ENCODE measurements around the gene CCDC171.
"Not testable (repeated sequence)": the region's sequence is repeated elsewhere in the genome, so short reads cannot be mapped to it uniquely, and the experiment has no call there.

CCDC171 gene

DNA sequence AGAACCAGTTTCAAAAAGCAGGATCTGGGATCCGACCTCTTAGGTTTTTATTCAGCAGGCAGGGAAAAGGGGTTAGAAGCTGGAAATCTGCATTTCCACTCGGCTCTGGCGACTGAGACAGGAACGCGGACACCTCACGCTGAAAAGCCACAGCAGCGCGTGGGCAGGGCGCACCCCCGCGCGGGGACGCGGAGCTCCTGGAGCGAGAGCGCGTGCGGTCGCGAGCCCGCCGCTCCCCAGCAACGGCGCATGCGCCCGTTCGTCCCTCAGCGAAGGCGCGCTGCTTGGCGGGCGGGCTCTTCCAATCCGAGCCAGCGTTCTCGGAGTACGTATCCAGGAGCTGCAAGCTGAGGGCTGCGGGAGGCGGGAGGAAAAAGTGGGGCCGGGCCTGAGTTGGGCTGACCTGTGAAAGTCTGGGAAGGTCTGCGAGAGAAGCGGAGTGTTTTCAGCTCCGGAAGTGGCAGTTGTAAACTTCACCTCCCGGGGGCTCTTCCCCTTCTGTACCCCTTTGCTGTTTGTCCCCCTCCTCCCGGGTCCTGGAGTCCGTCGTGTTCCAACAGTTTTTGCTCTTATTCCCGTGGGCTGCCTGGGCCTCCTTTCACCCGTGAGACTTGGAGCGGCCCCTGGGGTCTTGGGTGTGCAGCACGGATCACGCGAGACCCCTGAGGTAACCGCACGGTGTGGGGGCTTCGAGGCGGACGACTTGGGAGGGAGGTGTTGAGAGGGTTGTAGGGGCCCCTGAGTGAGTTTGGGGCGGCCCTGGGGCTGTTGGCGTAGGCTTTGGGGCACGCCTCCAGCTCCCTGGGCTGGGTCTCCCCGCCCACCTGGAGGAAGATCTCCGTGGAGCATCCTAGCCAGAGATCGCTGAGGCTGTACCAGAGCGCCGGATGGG lies at the start of gene CCDC171:
TSS of gene CCDC171 (plus strand) at position 408 of the 892 bp plus-strand sequence. CDS start 11,046 bp downstream, outside the sequence.
- DNase-seq: peak; percentile 85 to 96 (median 95)

DNA sequence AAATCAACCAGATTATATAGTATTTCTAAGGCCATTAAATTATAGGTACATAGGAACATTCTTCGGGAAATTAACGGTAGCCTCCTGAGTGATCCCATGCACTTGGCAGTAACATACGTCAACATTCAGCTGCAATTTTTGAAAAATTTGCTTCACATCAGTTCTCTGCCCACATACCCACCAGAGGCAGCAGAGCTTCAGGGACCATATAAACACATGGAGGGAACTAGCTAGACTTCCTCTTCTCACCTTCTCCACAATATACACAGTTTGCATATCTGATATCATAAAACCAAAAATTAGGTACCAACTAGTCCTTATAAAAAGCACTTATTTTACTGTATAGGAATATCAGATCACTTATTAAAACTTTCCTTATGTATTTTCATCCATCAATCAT lies 46.9 kb upstream of the CCDC171 start:
- DNase-seq: no peak

DNA sequence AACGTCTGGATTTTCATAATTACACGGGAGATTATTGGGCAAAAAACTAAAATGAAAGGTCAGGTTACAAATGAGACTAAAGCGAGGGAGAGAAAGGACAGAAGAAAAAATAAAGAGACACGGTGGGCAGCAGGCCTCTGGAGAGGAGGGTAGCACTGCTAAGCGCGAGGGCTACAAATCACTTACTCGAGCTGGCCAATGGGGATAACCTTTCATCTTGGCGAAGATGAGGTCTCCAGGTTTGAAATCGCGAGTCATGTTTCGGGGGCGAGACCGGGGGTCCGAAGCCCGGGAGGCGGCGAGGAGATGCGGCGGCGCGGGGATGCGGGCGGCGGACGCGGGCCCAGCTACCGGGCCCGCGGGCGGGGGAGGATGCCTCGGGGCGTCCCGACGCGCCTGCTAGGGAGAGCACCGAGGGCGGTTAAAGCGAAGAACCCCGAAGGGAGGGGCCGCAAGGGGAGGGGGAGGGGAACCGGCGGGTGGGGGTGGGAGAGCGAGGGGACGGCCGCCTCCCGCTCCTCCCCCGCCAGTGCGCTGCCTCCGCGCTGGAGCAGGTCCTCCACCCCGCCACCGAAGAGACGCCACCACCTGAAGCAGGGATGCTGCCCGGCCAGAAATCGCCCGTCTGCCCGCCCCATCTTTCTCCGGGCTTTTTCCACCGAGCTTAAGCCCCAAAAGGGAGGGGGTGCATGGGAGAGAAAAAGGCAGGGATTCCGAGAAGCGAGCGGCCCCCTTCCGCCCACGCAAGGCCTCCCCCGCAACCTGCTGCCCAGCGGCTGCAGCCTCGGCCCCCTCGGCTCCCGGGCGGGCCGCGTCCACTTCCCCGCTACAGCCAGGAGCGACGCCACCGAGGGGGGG lies 42.7 kb upstream of the CCDC171 start:
- DNase-seq: peak; percentile 31 to 77 (median 71)

- DNase-seq: peak; percentile 90 to 95 (median 93)
Observed at GRCh38 chr9:15510789-15511575, 41.9 kb upstream of the CCDC171 start, which contains the start of gene PSIP1. PSIP1 (minus strand) TSS chr9:15510970; CDS start chr9:15510188, 782 bp downstream.

DNA sequence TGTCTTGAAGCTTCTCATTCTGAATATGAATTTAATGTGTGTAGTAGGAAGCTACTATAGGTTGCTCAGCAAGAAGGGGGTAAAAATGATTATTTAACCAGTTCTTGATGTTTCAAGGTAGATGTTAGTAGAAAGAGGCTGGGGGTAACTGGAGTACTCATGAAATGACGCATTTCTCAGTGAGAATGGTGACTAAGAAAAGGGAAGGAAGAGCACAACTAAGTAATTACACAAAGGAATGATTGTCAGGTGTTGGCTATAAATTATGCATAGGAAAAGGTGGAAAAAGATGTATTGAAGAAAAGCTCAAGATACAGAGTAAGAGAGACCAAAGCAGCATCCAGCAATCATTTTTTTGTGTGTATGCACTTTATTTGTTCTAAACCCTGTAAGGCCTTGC lies 40.6 kb upstream of the CCDC171 start:
- DNase-seq: peak in 2 of 3 experiments; percentile 22 to 59

GRCh38 chr9:15512889-15513288 lies 40.0 kb upstream of the CCDC171 start:
- DNase-seq: peak in 2 of 3 experiments; percentile 35 to 68

GRCh38 chr9:15513335-15513734 lies 39.5 kb upstream of the CCDC171 start:
- DNase-seq: peak in 2 of 3 experiments; percentile 35 to 57

- DNase-seq: no peak
Observed at GRCh38 chr9:15519831-15520230, 33.0 kb upstream of the CCDC171 start.

DNA sequence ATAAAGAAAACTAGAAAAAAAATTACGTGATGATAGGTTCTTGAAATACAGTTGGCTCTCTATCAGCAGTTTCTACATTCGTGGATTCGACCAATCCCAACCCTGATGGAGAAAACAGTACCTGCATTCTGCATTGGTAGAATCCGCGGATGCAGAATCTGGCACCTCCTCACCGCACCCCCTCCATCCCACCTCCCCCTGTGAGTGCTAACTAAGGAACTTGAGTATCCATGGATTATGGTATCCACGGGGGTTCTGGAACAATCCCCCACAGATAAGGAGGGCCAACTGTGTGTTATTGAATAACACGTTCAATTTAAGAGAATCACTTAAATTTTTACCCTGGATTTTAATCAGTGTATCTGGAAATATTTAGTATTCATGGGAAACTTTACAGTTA lies 31.6 kb upstream of the CCDC171 start:
- no peak for DNase-seq

GRCh38 chr9:15522130-15522755 lies 30.6 kb upstream of the CCDC171 start:
- no peak for DNase-seq

- DNase-seq: no peak
Observed at GRCh38 chr9:15524845-15525455, 27.9 kb upstream of the CCDC171 start.

GRCh38 chr9:15525958-15526357 lies 26.9 kb upstream of the CCDC171 start:
- no peak for DNase-seq

DNA sequence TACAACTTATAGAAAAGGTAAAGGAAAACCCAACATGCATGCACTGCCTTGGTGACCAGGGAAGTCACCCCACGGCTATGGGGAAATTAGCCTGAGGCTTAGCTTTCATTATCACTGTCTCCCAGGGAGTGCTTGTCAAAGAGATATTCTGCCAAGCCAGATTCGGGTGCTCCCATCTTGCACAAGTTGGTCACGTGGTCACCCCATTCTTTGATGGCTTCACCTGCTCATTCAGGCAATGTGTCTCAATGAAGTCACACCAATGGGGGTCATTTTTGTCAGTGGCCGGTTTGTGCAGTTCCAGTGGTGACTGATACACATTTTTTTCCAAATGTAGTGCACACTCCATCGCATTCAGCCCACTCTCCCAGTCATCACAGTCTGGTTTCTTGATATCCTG lies 25.8 kb upstream of the CCDC171 start:
- DNase-seq: not testable (repeated sequence)

DNA sequence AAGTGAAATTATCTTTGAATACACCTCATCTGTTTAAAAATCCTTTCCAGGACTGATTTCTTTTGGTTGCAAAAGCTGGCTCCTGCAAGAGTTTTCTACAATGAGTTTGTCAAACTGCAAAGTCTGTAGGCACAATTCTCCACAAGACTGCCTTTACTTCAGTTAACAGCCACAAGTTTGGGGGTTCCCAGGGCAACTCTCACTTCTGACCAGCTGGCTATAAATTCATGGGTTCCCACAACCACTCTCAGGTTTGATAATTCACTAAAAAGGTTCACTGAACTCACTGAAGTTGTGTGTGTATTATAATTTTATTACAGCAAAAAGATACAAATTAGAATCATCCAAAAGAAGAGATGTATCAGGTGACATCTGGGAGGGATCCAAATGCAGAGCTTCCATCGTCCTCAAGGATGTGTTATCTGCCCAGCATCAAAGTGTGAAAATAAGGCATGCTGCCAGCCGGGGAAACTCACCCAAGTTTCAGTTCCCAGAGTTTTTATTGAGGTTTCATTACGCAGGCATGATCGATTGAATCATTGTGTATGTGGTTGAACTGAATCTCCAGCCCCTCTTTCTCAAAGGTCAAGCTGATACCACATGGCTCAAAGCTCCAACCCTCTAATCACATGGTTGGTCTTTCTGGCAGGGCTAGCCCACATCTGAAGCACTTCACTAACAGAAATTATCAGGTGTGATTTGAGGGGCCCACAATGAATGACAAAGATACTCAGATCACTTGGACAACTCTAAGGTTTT lies 23.1 kb upstream of the CCDC171 start:
- DNase-seq: no peak

- DNase-seq: no peak
Observed at GRCh38 chr9:15531380-15531779, 21.5 kb upstream of the CCDC171 start.

DNA sequence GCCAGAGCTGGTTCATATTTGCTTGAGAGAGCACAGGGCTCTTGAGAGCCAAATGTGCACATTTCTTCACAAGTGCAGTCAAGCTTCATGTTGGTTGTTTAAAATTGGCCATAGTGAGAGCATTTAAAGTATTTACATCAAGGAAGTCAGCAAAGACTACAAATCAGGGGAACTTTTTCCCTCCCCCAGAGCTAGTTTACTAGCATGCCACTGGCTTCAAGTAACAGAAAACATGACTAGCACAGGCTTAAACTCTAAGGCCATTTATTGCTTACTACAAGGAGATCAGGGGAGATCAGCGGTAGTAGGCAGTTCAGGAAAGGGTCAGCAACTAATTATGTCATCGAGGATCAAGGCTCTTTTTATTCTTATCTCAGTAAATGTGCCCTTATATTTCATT lies 11.0 kb upstream of the CCDC171 start:
- no peak for DNase-seq

- DNase-seq: no peak
Observed at GRCh38 chr9:15542624-15543023, 10.2 kb upstream of the CCDC171 start.

- DNase-seq: no peak
Observed at GRCh38 chr9:15543047-15543813, 9.6 kb upstream of the CCDC171 start.

GRCh38 chr9:15549611-15550010 lies 3.2 kb upstream of the CCDC171 start:
- no peak for DNase-seq

DNA sequence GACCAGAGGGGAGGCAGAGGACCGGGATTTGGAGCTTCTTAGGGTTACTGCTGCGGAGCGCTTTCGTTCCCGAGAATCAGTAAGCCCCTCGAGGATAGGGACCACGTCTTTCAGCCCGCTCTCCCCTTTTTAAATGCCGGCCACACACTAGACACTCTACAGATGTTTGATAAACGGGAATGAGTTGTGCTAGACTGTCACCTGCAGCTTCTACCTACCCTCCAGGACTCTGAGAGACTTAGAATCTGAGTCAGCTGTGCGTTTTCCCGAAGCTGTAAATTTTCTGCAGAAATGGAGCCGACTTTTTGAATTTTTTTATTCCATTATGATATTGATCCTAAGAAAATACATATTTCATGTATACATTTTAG lies 670 bp downstream of the CCDC171 start:
- DNase-seq: peak in 1 of 3 experiments; percentile 45

Measured in NCI-H1417 (cell line).